NCI-H1417 (cell line): ENCODE measurements around the gene PARD3B.
A peak's percentile ranks its signal among the peaks of the same experiment; 100 is the strongest.

Experiments
- DNase-seq, 3 experiments: peaks; one replicate each; lab custom pipeline; 2025; lab: John Stamatoyannopoulos, UW

Gene PARD3B

GRCh38 chr2:205276116-205276777 lies 731.0 kb downstream of the PARD3B start:
- DNase-seq: no peak

GRCh38 chr2:205280596-205281236 lies 735.4 kb downstream of the PARD3B start:
- peak; percentile 52 to 93 (median 72) for DNase-seq

- no peak for DNase-seq
These were observed 738.5 kb downstream of the PARD3B start for GRCh38 chr2:205283736-205284270.

GRCh38 chr2:205284334-205284733 lies 739.1 kb downstream of the PARD3B start:
- DNase-seq: no peak

DNA sequence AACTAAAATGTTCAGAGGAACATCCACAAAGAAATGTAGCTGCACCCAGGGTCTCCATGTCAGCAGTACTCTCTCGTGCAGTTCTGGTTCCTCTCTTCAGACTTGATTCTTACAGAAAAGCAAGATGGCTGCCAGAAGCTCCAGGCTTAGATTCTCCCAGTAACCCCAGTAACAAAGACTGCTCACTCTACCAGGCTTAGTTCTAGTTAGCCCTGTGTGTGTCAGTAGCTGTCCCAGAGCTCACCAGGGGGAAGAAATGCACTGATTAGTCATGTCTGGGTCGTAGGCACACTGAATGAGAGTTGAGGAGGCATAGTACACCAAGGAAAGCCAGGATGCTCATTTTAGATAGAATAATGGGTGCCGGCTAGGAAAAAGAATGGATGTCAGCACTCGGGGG lies 742.0 kb downstream of the PARD3B start:
- no peak for DNase-seq

DNA sequence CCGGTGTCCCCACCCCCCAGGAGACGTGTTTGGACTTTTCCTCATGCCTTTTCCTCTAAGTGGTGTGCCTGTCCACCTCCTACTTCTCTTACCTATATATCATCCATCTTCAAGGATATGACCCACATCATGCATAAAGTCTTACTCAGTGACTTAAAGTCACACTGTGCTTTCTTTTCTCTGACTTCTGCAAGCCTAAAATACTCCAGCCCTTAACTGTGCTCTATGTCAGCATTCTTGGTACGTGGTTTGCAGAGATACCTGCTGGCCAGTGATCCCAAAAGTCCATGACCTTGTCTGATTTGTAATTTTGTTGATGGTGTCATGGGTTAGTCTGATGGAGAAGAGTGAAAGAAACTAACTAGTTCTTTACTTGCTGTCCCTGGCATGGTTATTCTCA lies 743.4 kb downstream of the PARD3B start:
- no peak for DNase-seq

DNA sequence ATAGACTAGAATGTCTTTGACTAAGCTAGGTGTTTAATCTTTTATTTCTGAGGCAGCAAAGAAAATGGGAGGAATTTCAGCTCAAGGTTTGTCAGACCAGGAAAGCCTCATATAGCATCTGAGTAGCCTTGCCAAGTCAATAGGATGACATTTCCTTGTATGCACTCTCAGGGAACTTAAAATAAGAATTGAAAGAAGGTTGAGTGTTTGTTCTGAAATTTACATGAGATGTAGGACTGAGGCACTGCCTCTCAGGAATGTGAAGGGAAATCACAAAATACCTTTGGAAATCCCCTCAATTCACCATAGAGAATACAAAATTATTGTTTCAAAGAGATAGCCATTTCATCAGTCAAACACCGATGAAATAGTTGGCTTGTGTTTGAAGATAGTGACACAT lies 745.0 kb downstream of the PARD3B start:
- DNase-seq: no peak

DNA sequence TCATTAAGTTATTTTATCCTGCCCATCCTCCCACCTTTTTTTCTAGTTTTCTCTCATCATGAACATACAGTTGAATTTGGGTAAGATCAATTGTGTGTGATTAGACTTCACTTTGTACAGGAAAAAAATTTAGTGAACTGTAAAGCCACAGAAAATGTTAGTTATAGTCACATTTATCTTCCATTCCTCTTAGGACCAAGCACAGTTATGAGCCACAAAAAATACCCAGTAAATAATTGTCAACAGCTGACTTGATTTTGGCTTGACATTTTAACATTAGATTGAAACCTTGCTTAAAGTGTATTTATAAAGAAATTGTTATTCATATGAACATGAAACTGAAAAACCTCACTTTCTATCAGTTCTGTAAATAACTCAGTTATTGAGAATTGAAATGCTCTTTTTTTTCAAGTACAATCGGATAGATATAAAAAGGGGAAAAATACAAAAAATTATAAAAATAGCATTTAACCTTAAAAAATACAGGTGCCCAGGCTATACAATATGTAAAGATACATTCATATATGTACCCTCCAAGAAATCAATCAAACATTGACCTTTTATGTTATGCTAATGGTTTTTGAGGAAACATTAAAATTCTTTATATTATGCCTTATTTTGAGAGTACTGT lies 747.5 kb downstream of the PARD3B start:
- DNase-seq: no peak

DNA sequence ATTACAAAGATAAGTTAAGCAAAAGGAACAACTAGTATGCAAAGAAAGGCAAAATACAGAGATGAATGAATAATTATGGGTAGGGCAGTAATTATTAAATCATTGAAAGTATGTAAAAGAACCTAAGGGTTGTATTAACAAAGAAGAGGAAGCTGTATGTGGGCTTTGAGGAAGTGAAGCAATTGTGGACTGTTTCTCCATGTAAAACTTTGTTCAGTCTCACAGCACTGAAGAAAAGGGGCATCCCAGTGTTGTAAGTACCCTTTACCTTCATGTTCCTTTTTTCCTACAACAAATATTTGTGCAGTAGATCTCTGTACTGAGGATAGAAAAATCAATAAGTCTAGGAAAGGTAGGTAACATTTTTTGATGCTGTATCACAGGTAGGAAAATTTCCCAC lies 748.3 kb downstream of the PARD3B start:
- DNase-seq: no peak

GRCh38 chr2:205296959-205297358 lies 751.7 kb downstream of the PARD3B start:
- DNase-seq: no peak

GRCh38 chr2:205297368-205297767 lies 752.1 kb downstream of the PARD3B start:
- no peak for DNase-seq

- DNase-seq: no peak
These were observed 752.6 kb downstream of the PARD3B start for GRCh38 chr2:205297846-205298245.

DNA sequence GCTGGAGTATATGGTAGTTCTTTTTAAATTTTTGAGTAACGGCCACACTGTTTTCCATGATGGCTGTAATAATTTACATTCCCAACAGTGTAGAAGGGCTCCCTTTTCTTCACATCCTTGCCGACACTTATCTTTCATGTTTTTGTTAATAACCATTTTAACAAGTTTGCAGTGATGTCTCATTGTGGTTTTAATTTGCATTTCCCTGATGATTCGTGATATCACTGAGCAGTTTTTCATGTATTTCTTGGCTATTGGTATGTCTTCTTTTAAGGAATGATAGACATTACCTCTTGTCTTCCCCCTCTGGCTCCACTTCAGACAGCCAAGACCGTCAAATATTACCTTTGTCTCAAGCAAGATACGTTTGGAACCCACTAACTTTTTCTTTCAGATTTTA lies 765.9 kb downstream of the PARD3B start:
- no peak for DNase-seq

DNA sequence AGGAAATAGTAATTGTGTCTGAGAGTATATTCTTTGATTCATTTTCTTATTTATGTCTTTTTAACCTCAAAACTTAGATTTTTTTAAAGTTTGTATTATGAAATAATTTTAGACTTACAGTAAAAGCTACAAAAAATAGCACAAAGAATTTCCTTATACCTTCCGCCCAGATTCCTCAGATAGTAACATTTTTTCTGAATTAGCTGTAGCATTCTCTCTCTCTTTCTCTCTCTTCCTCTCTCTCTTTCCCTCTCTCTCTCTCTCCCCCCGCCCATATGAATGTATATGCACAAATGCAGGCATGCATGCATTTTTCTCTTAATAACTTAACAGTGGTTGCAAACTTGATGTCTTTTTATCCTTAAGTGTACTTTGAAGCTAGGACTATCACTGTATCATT lies 776.0 kb downstream of the PARD3B start:
- DNase-seq: no peak

GRCh38 chr2:205323929-205324328 lies 778.7 kb downstream of the PARD3B start:
- no peak for DNase-seq

DNA sequence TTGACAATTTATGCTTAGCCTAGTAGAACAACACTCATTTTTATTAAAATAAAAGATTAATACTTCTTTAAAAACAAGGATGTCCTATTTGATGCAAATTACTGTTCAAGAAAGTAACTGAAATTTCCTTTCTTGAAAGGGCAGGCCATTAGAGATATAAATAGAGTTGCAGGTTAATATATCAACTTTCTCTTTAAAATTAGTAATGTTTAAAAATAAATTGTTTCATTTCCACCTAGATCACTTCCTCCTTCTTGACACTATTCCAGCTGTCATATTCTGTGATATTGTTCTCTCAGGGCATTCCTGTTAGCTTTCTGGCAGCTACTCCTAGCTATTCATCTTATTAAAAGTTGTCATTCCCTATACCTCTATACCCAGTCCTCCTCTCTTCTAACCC lies 779.1 kb downstream of the PARD3B start:
- no peak for DNase-seq

DNA sequence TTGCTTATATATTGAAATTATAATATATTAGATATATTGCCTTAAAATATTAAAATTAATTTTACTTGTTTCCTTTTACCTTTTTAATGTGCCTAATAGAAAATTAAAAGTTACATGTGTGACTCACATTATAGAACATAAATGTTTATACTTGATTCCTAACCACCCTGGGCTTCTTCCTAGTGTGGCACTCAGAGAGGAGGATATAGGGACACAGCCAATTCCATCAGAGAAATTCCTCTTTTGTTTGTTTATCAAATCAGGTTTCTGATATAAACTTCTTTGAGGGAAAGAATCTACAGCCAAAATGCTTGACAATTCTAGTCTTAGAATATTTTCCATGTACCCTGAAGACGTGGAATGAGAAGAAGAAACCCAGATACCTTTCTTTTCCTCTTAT lies 788.1 kb downstream of the PARD3B start:
- no peak for DNase-seq

DNA sequence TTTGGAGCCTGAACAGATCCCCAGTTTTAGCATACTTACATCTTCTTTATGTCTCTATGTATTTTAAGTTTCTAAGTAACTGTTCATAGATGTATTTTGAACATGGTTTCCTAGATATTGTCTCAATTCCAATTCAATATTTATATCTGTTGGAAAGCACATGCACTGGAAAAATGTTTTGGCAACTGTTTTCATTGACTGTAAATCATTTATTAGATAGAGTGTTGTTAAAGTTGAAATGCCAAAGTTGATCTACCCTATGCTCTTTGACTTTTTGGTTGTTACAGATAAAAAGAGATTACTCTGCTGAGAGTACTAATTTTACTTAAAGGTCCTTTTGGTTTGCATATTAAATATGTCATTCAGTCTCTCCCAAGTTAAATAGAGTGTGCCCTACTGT lies 792.0 kb downstream of the PARD3B start:
- DNase-seq: no peak

DNA sequence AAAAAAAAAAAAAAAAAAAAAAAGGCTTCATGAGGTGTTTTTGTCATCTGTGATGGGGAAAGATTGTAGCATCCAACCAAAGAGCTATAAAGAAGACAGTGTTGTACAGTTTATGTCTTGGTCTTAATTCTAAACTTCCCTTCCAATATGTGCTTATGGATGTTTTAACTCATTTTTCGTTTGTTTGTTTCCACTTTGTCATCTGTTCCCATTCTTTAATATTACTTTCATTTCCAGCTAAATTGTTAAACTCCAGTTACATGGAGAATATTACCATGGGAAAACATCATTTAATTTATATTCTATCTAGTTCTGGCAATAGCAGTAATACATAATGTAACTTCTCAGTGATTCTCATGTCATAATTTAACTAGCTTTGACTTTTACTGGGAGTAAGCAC lies 792.9 kb downstream of the PARD3B start:
- DNase-seq: no peak

- DNase-seq: no peak
These were observed 797.8 kb downstream of the PARD3B start for GRCh38 chr2:205343103-205343502.

DNA sequence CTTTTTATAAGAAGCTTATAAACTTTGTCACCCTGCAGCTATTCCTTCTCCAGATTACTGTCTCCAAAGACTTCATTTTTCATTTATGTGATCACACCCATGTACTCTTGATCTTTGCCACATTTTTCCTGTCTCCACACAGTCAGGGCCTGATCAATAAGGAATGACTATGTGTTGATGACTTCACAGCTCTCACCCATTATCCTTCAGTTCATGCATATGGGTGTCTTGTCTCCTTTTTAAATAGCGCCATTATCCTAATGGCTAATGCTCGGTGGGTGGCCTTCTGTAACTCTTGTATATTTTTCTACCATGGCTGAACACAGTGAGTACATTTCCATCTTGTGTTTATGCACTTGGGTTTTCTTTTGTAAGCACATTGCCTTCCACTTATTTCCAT lies 801.4 kb downstream of the PARD3B start:
- DNase-seq: no peak

DNA sequence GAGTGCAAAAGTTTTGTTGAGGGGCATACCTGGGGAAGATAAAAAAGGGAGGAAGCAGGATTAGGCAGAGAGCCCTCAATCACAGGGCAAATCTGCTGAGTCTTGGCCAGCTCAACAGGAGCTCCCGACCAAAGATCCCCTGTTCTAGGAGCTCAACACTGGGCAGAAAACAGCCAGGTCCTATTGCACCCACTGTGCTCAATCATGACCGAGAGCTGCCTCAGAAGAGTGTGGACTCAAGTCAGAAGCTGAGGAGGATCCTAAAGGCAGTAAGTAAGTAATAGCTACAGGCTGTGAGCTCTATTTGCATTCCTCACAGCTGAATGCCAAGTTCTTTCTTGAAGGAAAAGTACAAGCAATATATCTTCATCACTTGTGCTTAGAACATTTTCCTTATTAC lies 802.6 kb downstream of the PARD3B start:
- DNase-seq: no peak

- no peak for DNase-seq
These were observed 806.8 kb downstream of the PARD3B start for GRCh38 chr2:205352094-205352493.
